GM12878 (cell line): Measurements from ENCODE around the gene CCDC34. TPM values are rescaled to one million over a fixed set of nuclear protein-coding genes. Genes with fewer than 3 reads are reported as not detected.

Experiments
- ATAC-seq: fragments of 200-7000 bp; cut with Tn5 transposase; 3 replicates; pipeline ENCODE4 v1.9.1; 2020; ENCODE audit warnings: mild to moderate bottlenecking, moderate library complexity
- BruUV-seq: library from RNA; stranded (reverse); fragments of 400-500 nt; replicated peaks from 2 replicates; lab custom pipeline; 2021; lab: Mats Ljungman, UMichigan
- CTCF ChIA-PET: fragments of 300-600 bp; sonication (Branson Sonifier 250); formaldehyde crosslinking; extraction: SDS; loops from one replicate; lab custom pipeline; 2021; ENCODE audit warnings: inconsistent platforms; lab: Yijun Ruan, JAX
- POLR2A ChIA-PET: fragments of 350-600 bp; formaldehyde crosslinking; extraction: SDS; loops from one replicate; lab custom pipeline; 2021; ENCODE audit warnings: inconsistent platforms; lab: Charles Lee
- RAD21 ChIA-PET: fragments of 300-600 bp; sonication (Branson Sonifier 250); formaldehyde crosslinking; loops from one replicate; lab custom pipeline; 2023; ENCODE audit warnings: antibody characterized with exemption; ENCODE audit not compliant: unreplicated experiment; lab: Charles Lee
- SMC1A ChIA-PET: fragments of 300-600 bp; sonication (Branson Sonifier 250); formaldehyde crosslinking; loops from one replicate; lab custom pipeline; 2023; ENCODE audit not compliant: unreplicated experiment, uncharacterized antibody; lab: Charles Lee
- DNase-seq: peaks from one replicate; pipeline ENCODE4 v3.0.0-alpha.2; 2011; ENCODE audit warnings: low read depth, low spot score
- FAIRE-seq: peaks from 3 replicates; lab custom pipeline; 2011; peaks lifted over from hg19 to GRCh38; lab: Jason Lieb, UNC
- H2AFZ ChIP-seq: 2 replicates; pipeline ENCODE4 v1.6.0; 2011; ENCODE audit warnings: low read depth, low read length, control low read depth; ENCODE audit not compliant: control insufficient read depth
- H3K27ac ChIP-seq: 2 replicates; pipeline ENCODE4 v1.5.1; 2011; ENCODE audit warnings: control low read depth; ENCODE audit not compliant: control insufficient read depth, insufficient read depth
- H3K27me3 ChIP-seq, 2 experiments: replicated peaks in 1 of 2; 2 replicates each; pipeline versions ENCODE4 v1.6.0 to v1.6.1; 2011; ENCODE audit warnings: low read length in 1 of 2; ENCODE audit not compliant: control insufficient read depth in 2 of 2, insufficient read depth in 2 of 2
- H3K36me3 ChIP-seq, 2 experiments: 2 replicates each; pipeline ENCODE4 v1.5.1; 2011; ENCODE audit warnings: low read length in 1 of 2; ENCODE audit not compliant: control insufficient read depth in 2 of 2, insufficient read depth in 2 of 2
- H3K4me1 ChIP-seq: 2 replicates; pipeline ENCODE4 v1.6.1; 2011; ENCODE audit warnings: mild to moderate bottlenecking, low read length, moderate library complexity, mixed read lengths; ENCODE audit not compliant: control insufficient read depth, insufficient read depth
- H3K4me2 ChIP-seq: 2 replicates; pipeline ENCODE4 v1.6.0; 2011; ENCODE audit warnings: control low read depth; ENCODE audit not compliant: control insufficient read depth, insufficient read depth
- H3K4me3 ChIP-seq: fragments of 200-600 bp; sonication (generic); 2 replicates; pipeline ENCODE4 v1.5.1; 2016
- H3K79me2 ChIP-seq: 2 replicates; pipeline ENCODE4 v1.6.0; 2011; ENCODE audit warnings: low read length; ENCODE audit not compliant: control insufficient read depth, insufficient read depth
- H3K9ac ChIP-seq: 2 replicates; pipeline ENCODE4 v1.8.0; 2011; ENCODE audit warnings: low read length, control low read depth, mixed read lengths; ENCODE audit not compliant: control insufficient read depth, insufficient read depth
- H3K9me3 ChIP-seq: replicated peaks from 3 replicates; pipeline ENCODE4 v1.5.1; 2011; ENCODE audit warnings: mild to moderate bottlenecking, low read length; ENCODE audit not compliant: control insufficient read depth, insufficient read depth
- H4K20me1 ChIP-seq: 2 replicates; pipeline ENCODE4 v1.6.0; 2011; ENCODE audit not compliant: control insufficient read depth, insufficient read depth
- BRCA1 ChIP-seq: IDR thresholded peaks from 2 replicates; pipeline ENCODE4 v1.6.1; 2011; ENCODE audit warnings: low read depth, low read length, improper control_type of control experiment
- CTCF ChIP-seq, 3 experiments: IDR thresholded peaks in 2 of 3; conservative IDR thresholded peaks in 1 of 3; 2 replicates each; pipeline ENCODE4 v1.5.1; 2011; ENCODE audit warnings: low read depth in 3 of 3, low read length in 3 of 3, mild to moderate bottlenecking in 3 of 3, control low read depth in 2 of 3, moderate library complexity in 2 of 3, inconsistent platforms in 1 of 3, mixed read lengths in 1 of 3; ENCODE audit not compliant: control insufficient read depth in 2 of 3, insufficient read depth in 1 of 3; ENCODE audit errors: extremely low read depth in 1 of 3
- FOXK2 ChIP-seq: fragments of 450-650 bp; IDR thresholded peaks from 2 replicates; pipeline ENCODE4 v1.6.1; 2017; ENCODE audit warnings: mild to moderate bottlenecking, moderate library complexity
- KDM1A ChIP-seq: fragments of 200-600 bp; sonication (generic); IDR thresholded peaks from 2 replicates; pipeline ENCODE4 v1.6.1; 2016; ENCODE audit warnings: borderline replicate concordance
- MYB ChIP-seq: fragments of 150-350 bp; IDR thresholded peaks from 2 replicates; pipeline ENCODE4 v1.6.1; 2014; ENCODE audit warnings: mild to moderate bottlenecking, low read depth, low read length, borderline replicate concordance
- MYC ChIP-seq: IDR thresholded peaks from 2 replicates; pipeline ENCODE4 v1.6.1; 2011; ENCODE audit warnings: mild to moderate bottlenecking, low read length, moderate library complexity, inconsistent platforms; ENCODE audit not compliant: insufficient read depth, insufficient replicate concordance, insufficient read length, severe bottlenecking
- NFXL1 ChIP-seq: fragments of 450-650 bp; IDR thresholded peaks from 2 replicates; pipeline ENCODE4 v1.6.1; 2017; ENCODE audit warnings: antibody characterized with exemption, mild to moderate bottlenecking, borderline replicate concordance
- PML ChIP-seq: IDR thresholded peaks from 2 replicates; pipeline ENCODE4 v1.6.1; 2012; ENCODE audit warnings: low read length, inconsistent platforms
- RELB ChIP-seq: fragments of 450-650 bp; IDR thresholded peaks from 2 replicates; pipeline ENCODE4 v1.6.1; 2017; ENCODE audit warnings: low read depth, mild to moderate bottlenecking, moderate library complexity
- SMC3 ChIP-seq: IDR thresholded peaks from 2 replicates; pipeline ENCODE4 v1.6.1; 2011; ENCODE audit warnings: low read length, improper control_type of control experiment, borderline replicate concordance
- ZNF274 ChIP-seq: IDR thresholded peaks from one replicate; pipeline ENCODE4 v1.8.0; 2011; ENCODE audit not compliant: insufficient read length, insufficient read depth
- ZNF622 ChIP-seq: fragments of 450-650 bp; IDR thresholded peaks from 2 replicates; pipeline ENCODE4 v1.6.1; 2017; ENCODE audit warnings: mild to moderate bottlenecking, inconsistent platforms
- ZSCAN29 ChIP-seq: fragments of 450-650 bp; IDR thresholded peaks from 2 replicates; pipeline ENCODE4 v1.6.1; 2017; ENCODE audit warnings: mild to moderate bottlenecking, moderate library complexity
- WGBS: methylation state at CpG from one replicate; pipeline ENCODE4 v1.1.6; 2016; ENCODE audit warnings: low lambda C conversion rate; ENCODE audit not compliant: insufficient replicate concordance, insufficient coverage; ENCODE audit errors: missing lambda C conversion rate; 5-methylcytosine and 5-hydroxymethylcytosine counted together
- in situ Hi-C: fragments of 300-500 bp; cut with MboI; formaldehyde crosslinking; loops from 9 replicates; pipeline ENCODE4 v1.14.3; 2018; ENCODE audit warnings: mixed read lengths
- intact Hi-C: fragments of 100-400 bp; cut with micrococcal nuclease; formaldehyde crosslinking; loops from one replicate; pipeline ENCODE4 v1.14.2; 2022; ENCODE audit not compliant: unreplicated experiment
- polyA plus RNA-seq, 11 experiments: library from polyadenylated mRNA; depleted of rRNA in 4 of 11; unstranded in 6 of 11; stranded (reverse) in 5 of 11; fragments of >200 nt; fragmentation: Nextera tagmentation in 4 of 11; fragmentation: Illumina TruSeq in 1 of 11; extraction: Ambion mirVana in 4 of 11; extraction: Trizol in 1 of 11; gene quantifications; 1 replicate in 1 of 11; 2 replicates in 10 of 11; pipeline versions ENCODE4 v1.2.1 to v1.2.3, GENCODE V29; 2011 to 2016; ENCODE audit warnings: inconsistent platforms in 2 of 11, missing spikeins in 2 of 11, low read depth in 1 of 11
- total RNA-seq, 4 experiments: library from RNA; depleted of rRNA in 3 of 4; stranded (reverse); fragments of >200 nt in 3 of 4; fragmentation: Illumina TruSeq in 1 of 4; extraction: Trizol in 1 of 4; gene quantifications; 2 replicates each; pipeline versions ENCODE4 v1.2.1 to v1.2.3, GENCODE V29; 2013 to 2021
- TF ChIP-seq, protein P1 (sequence below): fragments of 450-650 bp; IDR thresholded peaks from 2 replicates; pipeline ENCODE4 v1.6.1; 2017; ENCODE audit warnings: antibody characterized with exemption, mild to moderate bottlenecking, moderate library complexity
- TF ChIP-seq, protein P2 (sequence below): fragments of 150-350 bp; IDR thresholded peaks from 2 replicates; pipeline ENCODE4 v1.6.1; 2014; ENCODE audit warnings: mild to moderate bottlenecking, low read depth, low read length
- TF ChIP-seq, protein P3 (sequence below): IDR thresholded peaks from 2 replicates; pipeline ENCODE4 v1.6.1; 2012; ENCODE audit warnings: low read length, inconsistent platforms

The CCDC34 gene
- total and polyA plus RNA-seq, 10 of the 15 experiments (the other 5 are each of a cell fraction or from before 2014, with no cell fraction given): 6.2 to 39.1 (median 14.6) TPM

DNA sequence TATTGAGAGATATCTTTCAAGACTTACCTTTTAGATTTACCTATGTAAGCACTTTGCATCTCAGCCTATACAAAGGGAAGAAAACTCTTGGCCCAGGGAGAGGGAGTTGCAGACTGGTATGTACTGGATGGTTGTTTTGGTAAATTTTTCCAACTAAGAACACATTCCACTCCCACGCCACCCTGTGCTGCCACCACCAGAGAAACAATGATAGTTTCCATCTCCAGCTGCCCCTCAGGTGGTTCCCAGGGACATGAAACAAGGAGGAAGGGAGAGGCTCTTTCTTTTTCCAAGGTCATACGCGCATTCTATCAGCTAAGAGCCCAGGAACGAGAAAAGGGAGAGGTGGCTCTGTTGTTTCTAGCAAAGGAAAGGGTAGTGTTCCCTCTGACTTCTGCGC, 34.4 kb downstream of the CCDC34 start:
- 91% methylated on average over 5 of the region's 5 CpGs for WGBS
- no TSS peak for BruUV-seq
- no peak overlapping the region for H3K4me2 ChIP-seq
- no peaks in the 10 kb centered on the region for H3K27me3 ChIP-seq
- CTCF ChIA-PET: interaction anchor here (0.6 kb wide), 2 partner anchors 10 to 32 kb away, joined by 3 to 4 read pairs; no protein-coding TSS in a partner anchor
- intact Hi-C loops (no loop called here), in situ Hi-C loops (no loop called here)
- no peak overlapping the region for H3K27ac ChIP-seq
- H3K4me1 ChIP-seq: no peaks in the 10 kb centered on the region
- POLR2A ChIA-PET: no interaction called here
- H3K4me3 ChIP-seq: no peak overlapping the region
- SMC1A ChIA-PET: interaction anchor here (1.7 kb wide), 1 partner anchor 13 kb away, joined by 4 read pairs; no protein-coding TSS in a partner anchor
- H4K20me1 ChIP-seq: no peaks in the 10 kb centered on the region
- H3K9ac ChIP-seq: no peak overlapping the region
- H3K36me3 ChIP-seq: no peaks in the 10 kb centered on the region
- no peak for FAIRE-seq
- no peaks in the 10 kb centered on the region for H3K9me3 ChIP-seq
- H2AFZ ChIP-seq: no peak overlapping the region
- H3K79me2 ChIP-seq: no peaks in the 10 kb centered on the region
- RAD21 ChIA-PET: no interaction called here
- DNase-seq: no peak
- no peak for ATAC-seq
- TF ChIP-seq MYB (no peak), KDM1A (no peak), ZNF622 (no peak), ZNF274 (no peak), MYC (no peak), SMC3 (no peak), ZSCAN29 (no peak), PML (no peak), NFXL1 (no peak), RELB (no peak), FOXK2 (no peak), BRCA1 (no peak), CTCF (IDR thresholded peaks at IDR 0.05 in 2 of 3, conservative IDR thresholded peaks at IDR 0.05 in 1 of 3; ENCODE audit: control insufficient read depth in 2 of 3, extremely low read depth in 1 of 3, insufficient read depth in 1 of 3, low read depth in 3 of 3, low read length in 3 of 3) (no peak)
- TF ChIP-seq, protein P1, sequence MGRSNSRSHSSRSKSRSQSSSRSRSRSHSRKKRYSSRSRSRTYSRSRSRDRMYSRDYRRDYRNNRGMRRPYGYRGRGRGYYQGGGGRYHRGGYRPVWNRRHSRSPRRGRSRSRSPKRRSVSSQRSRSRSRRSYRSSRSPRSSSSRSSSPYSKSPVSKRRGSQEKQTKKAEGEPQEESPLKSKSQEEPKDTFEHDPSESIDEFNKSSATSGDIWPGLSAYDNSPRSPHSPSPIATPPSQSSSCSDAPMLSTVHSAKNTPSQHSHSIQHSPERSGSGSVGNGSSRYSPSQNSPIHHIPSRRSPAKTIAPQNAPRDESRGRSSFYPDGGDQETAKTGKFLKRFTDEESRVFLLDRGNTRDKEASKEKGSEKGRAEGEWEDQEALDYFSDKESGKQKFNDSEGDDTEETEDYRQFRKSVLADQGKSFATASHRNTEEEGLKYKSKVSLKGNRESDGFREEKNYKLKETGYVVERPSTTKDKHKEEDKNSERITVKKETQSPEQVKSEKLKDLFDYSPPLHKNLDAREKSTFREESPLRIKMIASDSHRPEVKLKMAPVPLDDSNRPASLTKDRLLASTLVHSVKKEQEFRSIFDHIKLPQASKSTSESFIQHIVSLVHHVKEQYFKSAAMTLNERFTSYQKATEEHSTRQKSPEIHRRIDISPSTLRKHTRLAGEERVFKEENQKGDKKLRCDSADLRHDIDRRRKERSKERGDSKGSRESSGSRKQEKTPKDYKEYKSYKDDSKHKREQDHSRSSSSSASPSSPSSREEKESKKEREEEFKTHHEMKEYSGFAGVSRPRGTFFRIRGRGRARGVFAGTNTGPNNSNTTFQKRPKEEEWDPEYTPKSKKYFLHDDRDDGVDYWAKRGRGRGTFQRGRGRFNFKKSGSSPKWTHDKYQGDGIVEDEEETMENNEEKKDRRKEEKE: no peak
- TF ChIP-seq, protein P2, sequence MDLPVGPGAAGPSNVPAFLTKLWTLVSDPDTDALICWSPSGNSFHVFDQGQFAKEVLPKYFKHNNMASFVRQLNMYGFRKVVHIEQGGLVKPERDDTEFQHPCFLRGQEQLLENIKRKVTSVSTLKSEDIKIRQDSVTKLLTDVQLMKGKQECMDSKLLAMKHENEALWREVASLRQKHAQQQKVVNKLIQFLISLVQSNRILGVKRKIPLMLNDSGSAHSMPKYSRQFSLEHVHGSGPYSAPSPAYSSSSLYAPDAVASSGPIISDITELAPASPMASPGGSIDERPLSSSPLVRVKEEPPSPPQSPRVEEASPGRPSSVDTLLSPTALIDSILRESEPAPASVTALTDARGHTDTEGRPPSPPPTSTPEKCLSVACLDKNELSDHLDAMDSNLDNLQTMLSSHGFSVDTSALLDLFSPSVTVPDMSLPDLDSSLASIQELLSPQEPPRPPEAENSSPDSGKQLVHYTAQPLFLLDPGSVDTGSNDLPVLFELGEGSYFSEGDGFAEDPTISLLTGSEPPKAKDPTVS: no peak
- TF ChIP-seq, protein P3, sequence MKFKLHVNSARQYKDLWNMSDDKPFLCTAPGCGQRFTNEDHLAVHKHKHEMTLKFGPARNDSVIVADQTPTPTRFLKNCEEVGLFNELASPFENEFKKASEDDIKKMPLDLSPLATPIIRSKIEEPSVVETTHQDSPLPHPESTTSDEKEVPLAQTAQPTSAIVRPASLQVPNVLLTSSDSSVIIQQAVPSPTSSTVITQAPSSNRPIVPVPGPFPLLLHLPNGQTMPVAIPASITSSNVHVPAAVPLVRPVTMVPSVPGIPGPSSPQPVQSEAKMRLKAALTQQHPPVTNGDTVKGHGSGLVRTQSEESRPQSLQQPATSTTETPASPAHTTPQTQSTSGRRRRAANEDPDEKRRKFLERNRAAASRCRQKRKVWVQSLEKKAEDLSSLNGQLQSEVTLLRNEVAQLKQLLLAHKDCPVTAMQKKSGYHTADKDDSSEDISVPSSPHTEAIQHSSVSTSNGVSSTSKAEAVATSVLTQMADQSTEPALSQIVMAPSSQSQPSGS: no peak
